GM12892 (cell line): ENCODE measurements around the gene TVP23A.

ENCODE experiments used
- POLR2A ChIP-seq: IDR thresholded peaks from 2 replicates; pipeline ENCODE4 v1.6.1; 2011; ENCODE audit warnings: low read depth, low read length, control low read depth
- POLR2AphosphoS5 ChIP-seq: IDR thresholded peaks from 2 replicates; pipeline ENCODE4 v1.6.1; 2011; ENCODE audit warnings: low read depth, low read length, control low read depth

- no peak for TF ChIP-seq POLR2A
- TF ChIP-seq POLR2AphosphoS5 = no peak
These were observed 51.5 kb downstream of the TVP23A start for GRCh38 chr16:10767127-10767526.
